CD1c-positive myeloid dendritic cell (primary cell): ENCODE data around the gene GAMT.

Experiments
- DNase-seq: peaks from one replicate; pipeline ENCODE4 v3.0.0-alpha.2; 2016; ENCODE audit errors: extremely low spot score

GAMT gene

DNA sequence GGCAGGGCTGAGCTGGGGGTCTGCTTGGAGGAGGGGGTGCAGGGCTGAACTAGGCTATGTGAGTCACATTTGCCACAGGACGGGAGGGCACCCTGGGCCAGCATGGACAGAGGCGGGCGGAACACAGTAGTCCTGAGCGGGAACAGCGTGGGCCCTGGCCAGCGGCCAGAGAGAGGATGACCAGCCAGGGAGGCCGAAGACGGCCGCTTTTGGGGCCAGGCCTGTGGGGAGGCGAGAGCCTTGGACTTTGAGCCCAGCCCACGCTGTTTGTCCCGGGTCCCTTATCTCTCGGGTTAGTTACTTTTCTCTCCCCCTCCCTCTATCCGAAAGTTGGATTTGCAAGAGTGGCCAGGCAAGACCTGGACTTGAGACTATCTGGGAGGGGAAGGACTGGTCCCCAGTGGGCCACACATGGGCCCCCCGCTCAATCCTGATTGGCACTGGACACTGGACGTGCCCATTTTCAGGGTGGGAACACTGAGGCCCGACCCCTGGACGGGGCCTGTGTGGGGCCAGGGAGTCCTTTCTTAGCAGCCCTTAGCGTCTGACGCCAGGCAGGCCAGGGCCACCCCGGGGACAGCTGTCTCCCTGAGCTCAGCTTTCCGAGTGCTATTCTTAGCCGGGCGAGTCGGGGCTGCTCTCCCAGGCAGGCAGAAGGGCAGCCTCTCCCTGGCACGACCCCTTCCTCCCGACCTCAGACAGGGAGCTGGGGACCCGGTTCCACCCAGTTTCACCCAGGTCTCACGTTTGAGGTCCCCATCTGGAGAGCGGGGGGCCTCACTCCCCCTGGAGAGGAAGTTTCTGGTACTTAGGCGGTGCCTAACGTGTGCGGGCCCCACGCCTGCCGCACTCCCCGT, 833 bp downstream of the GAMT start:
- no peak for DNase-seq

DNA sequence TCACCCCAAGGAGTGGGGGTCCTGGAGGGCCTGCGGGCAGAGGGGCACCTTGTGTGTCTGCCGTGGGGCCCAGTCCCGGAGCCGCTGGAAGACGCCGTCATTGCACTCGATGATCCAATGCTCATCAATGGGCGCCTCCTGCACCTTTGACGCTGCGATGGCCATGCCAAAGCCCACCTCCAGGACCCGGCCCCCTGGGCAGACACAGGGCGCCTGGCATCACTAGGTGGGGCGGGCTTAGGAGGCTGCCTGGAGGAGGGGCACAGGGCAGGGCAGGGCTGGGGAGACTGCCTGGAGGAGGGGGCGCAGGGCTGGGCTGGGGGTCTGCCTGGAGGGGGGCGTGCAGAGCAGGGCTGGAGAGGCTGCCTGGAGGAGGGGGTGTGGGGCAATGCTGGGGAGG, 1.6 kb downstream of the GAMT start:
- no peak for DNase-seq

DNA sequence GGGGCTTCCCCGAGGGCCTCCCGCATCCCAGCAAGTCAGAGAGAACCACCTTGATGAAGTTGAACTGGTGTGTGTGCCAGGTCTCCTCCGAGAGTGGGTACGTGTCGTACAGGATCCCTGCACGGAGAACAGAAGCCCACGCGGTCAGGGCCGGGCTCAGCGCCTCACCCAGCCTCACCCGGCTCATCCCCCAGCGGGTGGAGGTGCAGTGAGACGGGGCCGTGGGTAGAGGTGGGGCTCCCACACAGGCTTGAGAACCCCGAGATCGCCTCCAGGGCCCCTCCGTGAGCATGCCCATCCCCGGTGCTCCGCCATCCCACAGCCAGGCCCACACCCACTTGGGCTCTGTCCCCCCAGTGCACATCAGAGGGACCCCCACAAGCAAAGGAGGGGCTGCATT, 2.3 kb downstream of the GAMT start:
- DNase-seq: no peak

DNA sequence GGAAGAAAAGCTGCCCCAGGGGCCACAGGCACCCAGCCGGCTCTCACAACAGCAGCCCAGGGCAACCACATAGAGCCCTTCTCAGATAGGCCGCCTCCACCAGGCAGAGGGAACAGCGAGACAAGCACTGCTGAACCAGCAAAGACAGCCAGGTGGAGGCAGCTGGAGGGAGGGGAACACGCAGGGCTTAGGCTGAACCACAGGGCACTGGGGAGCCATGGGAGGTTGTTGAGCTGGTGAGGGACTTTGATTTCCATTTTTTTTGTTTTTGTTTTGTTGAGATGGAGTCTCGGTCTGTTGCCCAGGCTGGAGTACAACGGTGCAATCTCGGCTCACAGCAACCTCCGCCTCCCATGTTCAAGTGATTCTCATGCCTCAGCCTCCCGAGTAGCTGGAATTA, 3.5 kb downstream of the GAMT start:
- no peak for DNase-seq

DNA sequence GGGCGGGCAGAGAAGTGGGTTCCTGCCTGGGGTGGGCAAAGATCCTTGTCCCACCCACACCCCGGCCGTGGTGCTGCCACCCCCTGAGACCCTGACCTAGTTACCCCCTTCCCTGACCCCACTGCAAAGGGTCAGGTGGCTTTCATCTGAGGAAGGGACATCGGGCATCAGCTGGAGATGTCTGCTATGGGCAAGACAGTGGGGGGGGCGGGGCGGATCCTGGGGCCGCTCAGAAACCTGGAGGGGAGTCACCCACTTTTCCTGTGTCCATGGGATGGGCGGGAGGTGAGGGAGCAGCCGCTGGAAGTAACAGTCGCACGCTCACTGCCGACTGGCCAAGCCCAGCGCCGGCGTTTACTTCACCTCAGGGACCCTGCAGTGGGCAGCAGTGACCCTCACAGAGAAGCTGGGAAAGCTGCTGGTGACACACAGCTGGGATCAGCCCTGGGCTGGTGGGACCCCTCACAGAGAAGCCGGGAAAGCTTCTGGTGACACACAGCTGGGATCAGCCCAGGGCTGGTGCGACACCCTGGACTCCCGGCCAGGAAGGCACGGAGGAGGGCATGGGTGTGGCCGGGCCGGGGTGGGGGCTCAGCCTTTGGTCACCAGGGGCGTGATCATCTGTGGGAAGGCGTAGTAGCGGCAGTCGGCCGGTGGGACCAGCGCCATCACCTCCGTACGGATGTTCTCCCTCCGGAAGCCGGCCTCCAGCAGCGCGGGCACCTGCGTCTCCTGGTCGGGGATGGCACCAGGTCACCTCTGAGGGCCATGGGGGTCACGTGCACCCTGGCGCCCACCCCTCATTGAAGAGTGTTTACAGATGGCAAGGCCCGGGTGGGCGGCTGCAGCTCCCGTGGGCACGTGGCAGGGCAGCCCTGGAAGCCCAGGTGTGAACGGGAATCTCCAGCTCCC, 4.3 kb downstream of the GAMT start:
- DNase-seq: no peak

DNA sequence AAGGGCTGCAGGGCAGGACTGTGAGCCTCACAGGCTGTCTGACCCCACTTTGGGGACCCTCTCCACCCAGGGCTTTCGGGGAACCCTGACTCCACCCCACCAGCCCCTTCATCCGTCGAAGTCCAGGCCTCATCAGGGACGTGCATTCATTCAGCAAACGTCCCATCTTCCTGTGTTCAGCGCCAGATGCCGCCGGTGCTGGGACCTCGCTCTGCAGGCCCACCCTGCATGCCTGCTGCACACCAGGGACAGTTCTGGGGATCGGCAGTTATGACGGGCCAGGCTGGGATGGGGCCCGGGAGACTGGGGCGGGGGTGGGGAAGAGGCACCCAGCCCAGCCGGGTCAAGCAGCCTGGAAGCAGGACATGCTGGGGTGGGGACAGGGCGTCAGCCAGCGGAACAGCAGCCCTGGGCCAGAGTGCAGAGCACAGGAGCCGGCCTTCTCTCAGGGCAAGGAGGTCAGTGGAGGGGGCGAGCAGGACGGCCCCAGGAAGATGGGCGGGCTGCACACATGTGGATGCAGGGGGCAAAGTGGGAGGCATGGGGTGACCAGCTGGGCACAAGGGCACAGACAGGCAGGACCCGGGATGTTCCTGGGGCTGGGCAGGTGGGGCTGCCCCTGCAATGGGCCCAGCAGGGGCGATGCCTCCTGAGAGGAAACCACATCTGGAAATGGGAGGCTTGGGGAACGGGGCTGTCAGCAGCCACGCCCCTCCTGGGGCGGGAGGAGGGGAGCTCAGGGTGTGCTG, 5.1 kb downstream of the GAMT start:
- DNase-seq: no peak

DNA sequence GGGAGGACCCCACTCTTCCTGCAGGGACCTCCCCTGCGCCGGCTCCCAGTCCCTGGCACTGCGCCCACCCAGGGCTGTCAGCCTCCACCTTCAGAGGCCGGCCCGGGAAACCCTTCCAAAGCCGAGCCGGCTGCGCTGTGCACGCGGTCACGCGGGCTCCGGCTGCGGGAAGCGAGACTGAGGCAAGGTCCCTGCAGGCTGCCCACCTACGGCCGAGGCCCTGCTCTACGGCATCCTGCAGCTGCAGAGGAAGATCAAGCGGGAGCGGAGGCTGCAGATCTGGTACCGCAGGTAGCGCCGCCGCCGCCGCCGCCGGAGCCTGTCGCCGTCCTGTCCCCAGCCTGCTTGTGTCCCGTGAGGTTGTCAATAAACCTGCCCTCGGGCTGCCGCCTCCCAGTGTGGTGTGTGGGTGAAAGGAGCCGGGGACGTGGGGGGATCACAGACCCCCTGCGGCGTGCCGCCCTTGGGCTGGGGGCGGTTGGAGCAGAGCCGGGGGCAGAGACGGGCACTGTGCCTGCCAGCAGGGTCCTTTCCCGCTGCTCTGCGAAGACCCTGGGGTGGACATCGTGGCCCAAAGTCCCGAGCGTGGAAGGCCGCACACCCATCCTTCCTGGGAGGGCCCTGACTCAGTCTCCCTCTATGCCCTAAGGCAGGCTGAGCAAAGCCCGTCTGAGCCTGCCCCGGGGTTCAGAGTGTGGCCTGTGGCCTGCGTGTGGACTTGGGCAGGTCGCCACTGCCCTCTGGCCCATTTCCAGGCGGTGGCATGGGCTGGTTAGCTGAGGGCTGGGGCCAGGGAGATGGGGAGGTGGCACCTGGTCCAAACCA, 5.9 kb downstream of the GAMT start:
- DNase-seq: no peak

DNA sequence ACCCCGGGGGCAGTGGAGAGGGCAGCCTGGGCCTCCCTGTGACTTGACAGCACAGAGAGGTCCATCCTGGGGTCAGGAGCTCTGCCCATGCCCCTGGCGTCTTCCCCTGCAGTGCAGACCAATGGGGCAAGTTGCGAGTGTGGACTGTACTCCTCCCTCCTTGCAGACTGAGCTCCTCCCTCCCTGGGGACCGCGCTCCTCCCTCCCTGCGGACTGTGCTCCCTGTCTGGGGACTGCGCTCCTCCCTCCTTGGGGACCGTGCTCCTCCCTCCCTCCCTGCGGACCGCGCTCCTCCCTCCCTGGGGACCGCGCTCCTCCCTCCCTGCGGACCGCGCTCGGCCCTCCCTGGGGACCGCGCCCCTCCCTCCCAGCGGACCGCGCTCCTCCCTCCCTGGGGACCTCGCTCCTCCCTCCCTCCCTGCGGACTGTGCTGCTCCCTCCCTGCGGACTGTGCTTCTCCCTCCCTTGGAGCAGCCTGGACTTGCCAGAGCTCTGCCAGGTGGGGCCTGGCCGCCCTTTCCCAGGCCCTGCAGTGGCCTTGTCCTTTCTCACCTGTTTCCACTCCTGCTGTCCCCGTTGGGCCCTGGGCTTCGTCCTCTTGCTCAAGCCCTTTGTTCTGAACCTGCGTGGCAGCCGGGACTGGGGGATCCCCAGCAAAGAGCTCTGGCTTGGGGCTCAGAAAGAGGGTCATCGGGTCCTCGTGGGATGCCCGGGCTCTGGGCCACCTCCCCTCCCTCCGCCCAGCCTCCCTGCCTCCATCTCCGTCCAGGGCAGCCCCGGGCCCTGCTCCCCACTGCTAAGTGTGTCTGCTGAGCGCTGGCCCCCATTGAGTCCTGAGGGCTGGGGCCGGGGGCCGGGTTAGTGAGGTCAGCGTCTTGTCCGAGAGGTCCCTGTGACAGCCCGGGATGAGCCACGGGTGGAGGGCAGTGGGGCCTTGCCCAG, 6.8 kb downstream of the GAMT start:
- DNase-seq: no peak

DNA sequence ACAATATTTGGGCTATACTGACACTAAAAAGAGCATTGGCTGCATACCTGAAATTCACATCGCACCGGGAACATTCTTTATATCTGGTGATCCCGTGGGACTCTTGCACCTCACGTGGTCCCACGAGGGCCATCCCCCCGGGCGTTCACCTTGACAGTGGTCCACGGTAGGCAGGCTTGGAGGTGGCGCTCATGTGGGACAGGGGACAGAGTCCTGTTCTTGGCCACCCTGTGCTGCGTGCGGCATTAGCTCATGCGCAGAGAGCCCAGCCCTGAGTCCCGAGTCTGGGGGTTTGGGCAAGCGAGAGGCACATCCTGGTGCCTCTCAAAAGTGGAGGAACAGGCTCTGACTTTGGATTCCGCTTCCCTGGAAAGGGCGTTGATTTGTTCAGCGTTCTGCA, 7.5 kb downstream of the GAMT start:
- no peak for DNase-seq

DNA sequence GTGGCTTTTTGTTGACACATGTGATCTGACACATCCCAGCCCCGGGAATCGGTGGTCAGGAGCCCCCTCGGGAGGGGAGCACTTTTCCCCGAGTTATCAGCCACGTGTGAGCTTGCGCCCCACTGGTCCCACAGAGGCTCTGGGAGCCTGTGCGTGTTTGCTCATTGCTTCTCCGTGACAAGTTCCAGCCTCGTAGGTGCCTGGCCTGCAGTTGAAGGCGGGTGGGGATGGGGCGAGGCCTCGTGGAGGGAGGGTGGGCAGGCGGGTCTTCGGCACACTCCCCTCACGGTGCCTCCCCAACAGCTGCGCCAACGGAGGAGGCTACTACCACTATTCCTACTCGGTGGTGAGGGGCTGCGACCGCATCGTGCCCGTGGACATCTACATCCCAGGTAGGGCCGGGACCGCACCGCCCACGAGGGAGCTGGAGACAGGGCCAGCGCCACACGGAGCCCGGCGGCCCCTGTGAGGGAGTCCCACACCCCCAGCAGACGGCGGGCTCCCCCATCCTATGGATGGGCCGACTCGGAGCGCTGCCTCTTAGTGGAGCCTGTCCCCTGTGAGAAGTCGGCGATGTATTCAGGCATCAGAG, 8.3 kb downstream of the GAMT start:
- DNase-seq: no peak

DNA sequence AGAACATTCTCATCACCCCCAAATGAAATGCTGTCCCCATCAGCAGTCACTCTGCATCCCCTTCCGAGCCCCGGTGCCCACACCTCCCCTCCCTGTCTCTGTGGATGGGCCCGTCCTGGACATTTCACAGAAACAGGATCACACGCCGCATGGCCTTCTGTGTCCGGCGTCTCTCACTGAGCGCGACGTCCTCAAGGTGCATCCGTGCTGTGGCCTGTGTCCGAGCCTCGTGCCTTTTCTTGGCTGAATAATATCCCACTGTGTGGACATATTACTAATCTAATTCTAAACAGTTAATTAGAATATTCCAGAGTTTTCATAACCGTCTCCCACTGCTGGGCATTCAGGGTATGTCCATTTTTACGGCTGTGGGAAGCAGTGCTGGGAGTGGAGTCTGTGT, 8.9 kb downstream of the GAMT start:
- DNase-seq: no peak

DNA sequence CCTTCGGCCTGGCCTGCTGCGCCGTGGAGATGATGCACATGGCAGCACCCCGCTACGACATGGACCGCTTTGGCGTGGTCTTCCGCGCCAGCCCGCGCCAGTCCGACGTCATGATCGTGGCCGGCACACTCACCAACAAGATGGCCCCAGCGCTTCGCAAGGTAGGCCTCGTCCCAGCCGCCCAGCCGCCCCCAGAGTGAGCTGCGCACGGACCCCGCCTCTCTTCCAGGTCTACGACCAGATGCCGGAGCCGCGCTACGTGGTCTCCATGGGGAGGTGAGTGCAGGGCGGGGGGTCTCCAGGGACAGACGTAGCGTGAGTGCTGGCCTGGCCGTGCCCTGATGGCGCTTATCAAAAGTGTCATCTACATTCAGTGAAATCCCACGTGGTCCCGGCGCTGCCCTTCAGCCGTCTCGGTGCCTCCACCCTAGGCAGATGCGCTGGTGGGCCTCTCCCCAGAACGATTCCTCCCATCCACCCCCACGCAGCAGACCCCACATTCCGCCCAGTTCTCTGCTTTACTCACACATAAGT, 10.4 kb downstream of the GAMT start:
- no peak for DNase-seq

DNA sequence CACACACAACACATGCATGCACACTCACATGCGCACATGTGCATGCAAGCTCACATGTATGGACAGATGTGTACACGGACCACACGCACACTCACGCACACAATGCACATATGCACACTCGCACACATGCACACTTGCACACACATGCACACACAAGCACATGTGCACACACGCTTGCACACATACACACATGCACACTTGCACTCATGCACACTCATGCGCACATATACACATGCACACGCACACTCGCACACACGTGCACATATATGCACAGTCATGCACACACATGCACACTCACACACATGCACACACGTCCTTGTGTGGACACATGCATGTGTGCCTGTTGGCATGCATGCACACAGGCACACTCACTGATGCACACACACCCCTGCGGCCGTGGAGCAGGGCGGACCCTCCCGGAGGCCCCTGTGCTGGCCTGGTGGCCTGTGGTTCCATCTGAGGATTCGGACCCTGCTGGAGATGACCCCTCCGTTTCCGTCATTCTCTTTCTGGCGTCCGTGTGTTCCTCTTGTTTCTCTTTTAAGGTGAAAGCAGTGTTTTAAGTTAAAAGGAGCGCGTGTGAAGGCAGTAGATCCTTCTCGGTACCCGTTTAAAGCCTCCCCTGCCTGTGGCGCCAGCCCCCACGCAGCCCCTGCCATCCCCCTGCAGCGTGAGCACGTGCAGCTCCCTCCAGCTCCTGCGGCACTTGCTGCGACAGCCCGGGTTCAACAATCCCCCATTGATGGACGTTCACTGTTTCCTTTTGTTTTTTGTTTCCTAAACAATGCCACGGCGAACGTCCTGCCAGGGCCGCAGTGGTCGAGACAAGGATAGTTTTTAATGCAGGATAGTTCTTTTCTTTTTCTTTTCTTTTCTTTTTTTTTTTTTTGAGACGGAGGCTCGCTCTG, 12.1 kb downstream of the GAMT start:
- no peak for DNase-seq

DNA sequence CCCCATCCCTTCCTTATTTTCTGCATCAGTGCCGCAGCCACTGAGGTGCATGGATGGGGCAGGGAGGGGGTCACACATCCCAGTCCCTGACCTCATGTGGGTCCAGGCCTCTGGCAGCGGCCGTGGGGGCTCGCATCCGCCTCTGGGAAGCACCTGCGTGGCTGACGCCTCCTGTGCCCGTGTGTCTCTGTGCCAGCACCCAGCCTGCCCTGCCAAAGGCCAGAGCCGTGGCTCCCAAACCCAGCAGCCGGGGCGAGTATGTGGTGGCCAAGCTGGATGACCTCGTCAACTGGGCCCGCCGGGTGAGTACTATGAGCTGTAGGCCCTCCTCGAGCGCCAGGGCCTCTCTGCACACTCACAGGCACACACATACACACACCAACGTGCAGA, 12.7 kb downstream of the GAMT start:
- no peak for DNase-seq

DNA sequence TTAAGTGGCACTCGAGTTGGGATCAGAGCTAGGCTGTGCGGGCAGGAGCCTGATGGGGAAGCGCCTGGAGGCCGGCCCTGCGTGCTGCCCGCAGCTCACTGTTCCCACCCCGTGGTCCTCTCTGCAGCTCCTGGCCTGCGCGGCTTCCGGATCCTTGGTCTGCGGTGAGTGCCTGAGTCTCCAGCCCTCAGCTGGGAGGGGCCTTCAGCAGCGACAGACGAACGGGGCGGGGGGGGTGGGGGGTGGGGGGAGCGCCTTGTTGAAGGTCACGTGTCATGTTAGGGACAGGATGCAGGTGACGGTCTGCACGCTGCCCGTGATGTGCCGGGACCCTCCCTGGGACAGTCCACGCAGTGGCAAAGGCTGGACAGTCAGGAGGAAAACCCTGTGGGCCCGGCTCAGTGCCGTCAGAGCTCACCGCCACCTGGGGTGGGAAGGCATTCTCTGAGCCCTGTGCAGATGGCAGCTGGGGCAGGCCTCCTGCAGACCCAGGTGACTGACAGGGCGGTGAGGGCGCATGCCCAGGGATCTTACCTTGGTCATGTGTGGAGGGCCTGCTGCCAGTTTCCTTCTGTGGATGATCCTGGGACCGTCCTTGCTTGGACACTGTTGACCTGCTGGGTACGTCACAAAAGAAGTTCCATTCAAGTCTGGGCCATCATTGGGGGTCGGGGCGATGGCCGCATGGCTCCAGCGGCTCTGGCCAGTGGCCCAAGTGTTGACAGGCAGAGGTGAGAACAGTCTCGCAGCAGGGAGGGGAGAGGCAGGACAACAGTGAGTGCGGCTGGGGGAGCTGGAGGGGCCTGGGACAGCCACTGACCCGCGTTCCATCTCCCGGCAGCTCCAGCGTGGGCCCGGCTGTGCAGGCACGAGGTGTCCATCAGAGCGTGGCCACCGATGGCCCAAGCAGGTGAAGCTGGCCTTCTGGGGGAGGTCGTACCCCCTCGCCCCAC, 13.4 kb downstream of the GAMT start:
- DNase-seq: no peak

DNA sequence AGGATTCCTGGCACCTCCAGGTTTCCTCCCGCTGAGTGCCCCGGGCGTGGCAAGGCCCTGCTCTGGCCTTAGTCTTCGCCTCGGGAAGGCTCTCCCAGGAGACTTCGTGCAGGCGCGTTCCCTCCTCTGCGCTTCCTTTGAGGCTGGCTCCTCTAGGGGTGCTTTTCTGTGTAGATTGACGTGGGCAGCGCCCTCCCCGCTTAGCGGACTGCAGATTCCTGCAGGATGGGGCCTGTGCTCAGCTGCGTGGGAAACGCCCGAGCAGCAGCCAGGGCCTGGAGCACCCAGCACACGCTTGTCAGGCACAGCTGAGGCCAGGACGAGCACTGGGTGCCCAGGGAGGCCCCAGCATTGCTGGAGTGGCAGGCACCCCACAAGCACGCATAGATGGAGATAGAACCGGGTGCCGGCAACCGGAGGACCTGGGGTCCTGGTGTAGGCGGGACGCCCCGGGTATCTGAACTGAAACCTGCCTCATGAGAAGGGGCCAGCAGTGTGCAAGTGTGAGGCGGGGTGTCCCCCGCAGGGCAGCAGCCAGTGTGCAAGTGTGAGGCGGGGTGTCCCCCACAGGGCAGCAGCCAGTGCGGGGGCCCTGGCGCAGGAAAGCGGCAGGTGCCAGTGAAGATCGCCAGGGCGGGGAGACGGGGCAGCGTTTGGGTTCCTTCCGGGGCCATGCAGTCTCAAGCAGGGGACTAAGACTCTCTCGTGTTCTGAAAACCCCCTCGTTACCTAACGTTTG, 14.2 kb downstream of the GAMT start:
- DNase-seq: no peak

DNA sequence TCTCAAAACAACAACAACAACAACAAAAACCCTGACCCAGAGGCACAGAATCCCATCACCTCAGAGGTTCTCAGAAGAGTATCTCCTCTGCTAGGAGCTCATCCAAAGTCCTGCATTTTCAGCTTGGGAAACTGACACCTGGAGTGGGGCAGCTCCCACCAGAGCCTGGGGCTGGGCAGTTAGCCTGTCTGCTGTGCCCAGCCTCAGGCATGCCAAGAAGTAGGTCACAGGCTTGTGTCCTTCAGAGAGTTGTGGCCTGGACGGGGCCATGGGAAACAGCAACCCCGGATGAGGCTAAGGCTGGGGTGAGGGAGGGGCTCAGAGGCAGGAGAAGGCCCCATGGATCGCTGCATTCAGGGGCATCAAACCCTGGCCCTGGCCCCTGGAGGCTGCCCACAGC, 15.5 kb downstream of the GAMT start:
- DNase-seq: no peak
